ENCODE results near the gene ADAMTSL5.

The ADAMTSL5 gene

DNA sequence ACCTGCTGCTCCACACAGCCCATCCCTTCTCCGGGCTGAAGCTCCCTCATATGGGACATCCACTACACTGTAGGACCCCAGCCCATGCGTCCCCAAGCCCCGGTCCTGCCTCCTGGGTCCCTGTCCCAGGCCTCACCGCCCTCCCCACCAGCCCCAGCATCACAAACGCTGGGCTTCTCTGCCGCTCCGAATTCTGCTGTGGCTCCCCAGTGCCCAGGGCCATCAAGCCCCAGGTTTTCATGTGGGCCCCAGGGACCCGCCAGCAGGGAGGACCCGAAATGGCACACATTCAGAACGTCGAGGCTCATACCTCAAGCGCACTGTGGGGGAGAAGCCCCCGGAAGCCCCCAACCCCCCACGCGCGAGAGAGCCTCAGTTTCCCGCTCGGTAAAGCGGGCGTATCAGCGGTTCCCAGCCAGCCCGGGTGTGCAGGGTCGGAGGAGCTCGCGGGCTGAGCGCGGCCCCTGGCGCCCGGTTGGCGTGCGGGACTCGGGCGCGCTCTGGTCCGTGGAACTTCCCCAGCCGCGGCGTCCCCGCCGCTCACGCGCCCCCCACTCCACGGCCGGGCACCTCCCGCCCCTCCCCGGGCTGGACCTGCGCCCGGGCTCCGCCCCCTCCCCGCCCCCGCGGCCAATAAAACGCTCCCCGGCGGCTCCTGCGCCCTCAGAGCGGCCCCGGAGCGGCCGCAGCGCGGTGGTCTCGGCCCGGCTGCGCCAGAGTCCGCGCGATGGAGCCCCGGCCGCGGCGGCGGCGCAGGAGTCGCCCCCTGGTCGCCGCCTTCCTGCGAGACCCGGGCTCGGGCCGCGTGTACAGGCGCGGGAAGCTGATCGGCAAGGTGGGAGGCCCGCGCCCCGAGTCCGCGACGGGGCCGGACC lies 10.8 kb upstream of the ADAMTSL5 start, which contains the start of gene PLK5:
PLK5 (plus strand) TSS at position 666 of the 875 bp plus-strand sequence. CDS start 2,920 bp downstream, outside the sequence.
- no peak for TF ChIP-seq YY1 (IDR thresholded peaks at IDR 0.05; ENCODE audit: low read depth)
- peak; percentile 44; the same call in 1 of the 2 replicates for TF ChIP-seq ZBTB7A (IDR thresholded peaks at IDR 0.05; ENCODE audit: low read depth)
- TF ChIP-seq CREB1 (IDR thresholded peaks at IDR 0.05; ENCODE audit: low read depth): no peak
- TF ChIP-seq, protein P1, sequence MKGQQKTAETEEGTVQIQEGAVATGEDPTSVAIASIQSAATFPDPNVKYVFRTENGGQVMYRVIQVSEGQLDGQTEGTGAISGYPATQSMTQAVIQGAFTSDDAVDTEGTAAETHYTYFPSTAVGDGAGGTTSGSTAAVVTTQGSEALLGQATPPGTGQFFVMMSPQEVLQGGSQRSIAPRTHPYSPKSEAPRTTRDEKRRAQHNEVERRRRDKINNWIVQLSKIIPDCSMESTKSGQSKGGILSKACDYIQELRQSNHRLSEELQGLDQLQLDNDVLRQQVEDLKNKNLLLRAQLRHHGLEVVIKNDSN (IDR thresholded peaks at IDR 0.05): no peak
- no peak for TF ChIP-seq TEAD4 (IDR thresholded peaks at IDR 0.05)

DNA sequence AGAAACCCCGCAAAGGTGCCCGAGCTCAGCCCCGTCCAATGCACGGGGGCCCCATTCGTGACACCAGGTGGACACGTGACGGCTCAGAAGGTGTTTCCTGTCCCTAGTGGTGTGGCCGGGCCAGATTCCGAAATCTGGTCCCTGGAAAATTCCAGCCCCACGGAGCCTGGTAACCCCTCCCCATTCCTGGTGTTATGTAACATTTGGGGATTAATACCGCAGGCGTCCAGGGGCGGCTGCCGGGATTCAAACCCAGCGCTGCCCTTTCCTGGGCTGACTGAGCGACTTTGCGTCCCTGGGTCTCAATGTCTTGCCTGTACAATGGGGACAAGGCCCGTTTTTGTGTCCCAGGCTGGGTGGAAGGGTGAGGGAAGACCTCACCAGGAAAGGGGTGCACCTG lies 10.0 kb upstream of the ADAMTSL5 start:
- TF ChIP-seq, protein P1 (IDR thresholded peaks at IDR 0.05): peak; percentile 46; the same call in 1 of the 2 replicates
- TF ChIP-seq FOXM1 (IDR thresholded peaks at IDR 0.05; ENCODE audit: borderline replicate concordance, low read depth) (no peak), TCF12 (IDR thresholded peaks at IDR 0.05; ENCODE audit: low read depth) (no peak), EP300 (IDR thresholded peaks at IDR 0.05; ENCODE audit: borderline replicate concordance) (no peak)

DNA sequence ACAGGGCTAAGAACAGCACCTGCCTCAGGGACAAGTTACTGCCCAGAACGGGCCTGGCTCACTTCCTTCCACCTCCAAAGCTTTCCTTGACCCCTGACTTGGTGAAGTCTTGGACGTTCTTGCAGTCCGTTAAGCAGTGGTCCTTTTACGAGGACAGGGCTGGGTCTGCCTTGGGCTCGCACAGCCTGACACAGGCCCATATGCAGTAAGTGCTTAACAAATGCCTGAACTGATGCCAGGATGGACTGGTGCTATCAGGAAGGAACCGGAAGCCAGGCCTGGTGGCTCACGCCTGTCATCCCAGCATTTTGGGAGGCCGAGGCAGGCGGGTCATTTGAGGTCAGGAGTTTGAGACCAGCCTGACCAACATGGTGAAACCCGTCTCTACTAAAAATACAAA lies 9.2 kb upstream of the ADAMTSL5 start:
- TF ChIP-seq, protein P2, sequence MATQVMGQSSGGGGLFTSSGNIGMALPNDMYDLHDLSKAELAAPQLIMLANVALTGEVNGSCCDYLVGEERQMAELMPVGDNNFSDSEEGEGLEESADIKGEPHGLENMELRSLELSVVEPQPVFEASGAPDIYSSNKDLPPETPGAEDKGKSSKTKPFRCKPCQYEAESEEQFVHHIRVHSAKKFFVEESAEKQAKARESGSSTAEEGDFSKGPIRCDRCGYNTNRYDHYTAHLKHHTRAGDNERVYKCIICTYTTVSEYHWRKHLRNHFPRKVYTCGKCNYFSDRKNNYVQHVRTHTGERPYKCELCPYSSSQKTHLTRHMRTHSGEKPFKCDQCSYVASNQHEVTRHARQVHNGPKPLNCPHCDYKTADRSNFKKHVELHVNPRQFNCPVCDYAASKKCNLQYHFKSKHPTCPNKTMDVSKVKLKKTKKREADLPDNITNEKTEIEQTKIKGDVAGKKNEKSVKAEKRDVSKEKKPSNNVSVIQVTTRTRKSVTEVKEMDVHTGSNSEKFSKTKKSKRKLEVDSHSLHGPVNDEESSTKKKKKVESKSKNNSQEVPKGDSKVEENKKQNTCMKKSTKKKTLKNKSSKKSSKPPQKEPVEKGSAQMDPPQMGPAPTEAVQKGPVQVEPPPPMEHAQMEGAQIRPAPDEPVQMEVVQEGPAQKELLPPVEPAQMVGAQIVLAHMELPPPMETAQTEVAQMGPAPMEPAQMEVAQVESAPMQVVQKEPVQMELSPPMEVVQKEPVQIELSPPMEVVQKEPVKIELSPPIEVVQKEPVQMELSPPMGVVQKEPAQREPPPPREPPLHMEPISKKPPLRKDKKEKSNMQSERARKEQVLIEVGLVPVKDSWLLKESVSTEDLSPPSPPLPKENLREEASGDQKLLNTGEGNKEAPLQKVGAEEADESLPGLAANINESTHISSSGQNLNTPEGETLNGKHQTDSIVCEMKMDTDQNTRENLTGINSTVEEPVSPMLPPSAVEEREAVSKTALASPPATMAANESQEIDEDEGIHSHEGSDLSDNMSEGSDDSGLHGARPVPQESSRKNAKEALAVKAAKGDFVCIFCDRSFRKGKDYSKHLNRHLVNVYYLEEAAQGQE (IDR thresholded peaks at IDR 0.05; ENCODE audit: low read depth): no peak
- TF ChIP-seq EGR1 (IDR thresholded peaks at IDR 0.05) (no peak), YY1 (IDR thresholded peaks at IDR 0.05; ENCODE audit: low read depth) (no peak), FOXM1 (IDR thresholded peaks at IDR 0.05; ENCODE audit: borderline replicate concordance, low read depth) (no peak), TEAD4 (IDR thresholded peaks at IDR 0.05) (no peak), CREB1 (IDR thresholded peaks at IDR 0.05; ENCODE audit: low read depth) (no peak), ZBTB7A (IDR thresholded peaks at IDR 0.05; ENCODE audit: low read depth) (no peak), TCF12 (IDR thresholded peaks at IDR 0.05; ENCODE audit: low read depth) (no peak), RAD21 (IDR thresholded peaks at IDR 0.05; ENCODE audit: low read depth) (no peak), EP300 (IDR thresholded peaks at IDR 0.05; ENCODE audit: borderline replicate concordance) (no peak), CEBPB (IDR thresholded peaks at IDR 0.05) (no peak), NFIC (IDR thresholded peaks at IDR 0.05) (no peak), TAF1 (IDR thresholded peaks at IDR 0.05; ENCODE audit: low read depth) (no peak)
- TF ChIP-seq, protein P1 (IDR thresholded peaks at IDR 0.05): no peak
- TF ChIP-seq, protein P3, sequence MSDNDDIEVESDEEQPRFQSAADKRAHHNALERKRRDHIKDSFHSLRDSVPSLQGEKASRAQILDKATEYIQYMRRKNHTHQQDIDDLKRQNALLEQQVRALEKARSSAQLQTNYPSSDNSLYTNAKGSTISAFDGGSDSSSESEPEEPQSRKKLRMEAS (IDR thresholded peaks at IDR 0.05): no peak

DNA sequence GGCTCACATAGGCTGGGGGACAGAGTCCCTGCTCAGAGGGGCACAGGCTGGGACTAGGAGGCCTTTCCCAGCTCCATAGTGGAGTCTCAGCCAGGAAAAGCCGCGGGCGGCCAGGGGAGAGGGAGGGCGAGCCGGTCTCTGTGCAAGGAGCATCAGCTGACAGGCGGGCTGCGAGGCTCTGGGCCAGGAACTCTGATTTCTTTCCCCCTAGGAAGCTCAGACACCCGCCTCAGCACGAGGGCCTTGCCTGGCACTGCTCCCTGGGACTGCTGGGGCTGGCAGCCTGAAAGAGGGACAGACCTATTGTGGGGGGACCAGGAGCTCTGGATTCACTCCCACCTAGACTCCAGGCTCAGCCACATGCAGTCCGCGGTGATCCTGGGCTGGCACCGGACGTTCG lies 8.8 kb upstream of the ADAMTSL5 start:
- TF ChIP-seq CEBPB (IDR thresholded peaks at IDR 0.05) (no peak), TCF12 (IDR thresholded peaks at IDR 0.05; ENCODE audit: low read depth) (no peak), YY1 (IDR thresholded peaks at IDR 0.05; ENCODE audit: low read depth) (no peak), EGR1 (IDR thresholded peaks at IDR 0.05) (no peak), EP300 (IDR thresholded peaks at IDR 0.05; ENCODE audit: borderline replicate concordance) (no peak), RAD21 (IDR thresholded peaks at IDR 0.05; ENCODE audit: low read depth) (no peak), TAF1 (IDR thresholded peaks at IDR 0.05; ENCODE audit: low read depth) (no peak), CREB1 (IDR thresholded peaks at IDR 0.05; ENCODE audit: low read depth) (no peak), NFIC (IDR thresholded peaks at IDR 0.05) (no peak)
- TF ChIP-seq, protein P3 (IDR thresholded peaks at IDR 0.05): no peak
- TF ChIP-seq, protein P2 (IDR thresholded peaks at IDR 0.05; ENCODE audit: low read depth): no peak
- TF ChIP-seq, protein P1 (IDR thresholded peaks at IDR 0.05): no peak
